ENCODE results near the gene WRNIP1. TPM values are rescaled to one million over a fixed set of nuclear protein-coding genes. Genes with fewer than 3 reads are reported as not detected.

Gene WRNIP1
- total RNA-seq, 2 experiments from 2014 or later, result 57.8 to 60.4 TPM

GRCh38 chr6:2818593-2818992 lies 53.4 kb downstream of the WRNIP1 start:
- ChIA-PET CTCF (no interaction called here), POLR2A (no interaction called here)

DNA sequence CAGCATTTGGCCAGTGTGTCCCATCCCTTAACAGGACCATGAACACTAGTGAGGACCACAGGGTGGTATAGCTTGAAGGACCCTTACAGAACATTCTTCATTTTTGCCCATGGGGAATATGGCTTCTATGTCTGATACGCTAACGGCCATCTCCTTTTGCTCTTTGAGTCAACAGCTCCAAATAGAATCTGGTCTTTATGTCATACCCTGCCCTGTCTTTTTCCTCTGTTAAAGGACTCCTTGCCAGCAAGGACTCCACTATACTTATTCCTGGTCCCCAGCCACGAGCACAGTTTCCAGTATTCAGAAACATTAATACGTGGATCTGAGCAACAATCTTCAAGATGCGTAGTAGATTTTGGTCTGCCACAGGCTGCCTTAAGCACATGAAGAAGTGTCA lies 53.9 kb downstream of the WRNIP1 start:
- ChIA-PET POLR2A (no interaction called here), CTCF (no interaction called here)

DNA sequence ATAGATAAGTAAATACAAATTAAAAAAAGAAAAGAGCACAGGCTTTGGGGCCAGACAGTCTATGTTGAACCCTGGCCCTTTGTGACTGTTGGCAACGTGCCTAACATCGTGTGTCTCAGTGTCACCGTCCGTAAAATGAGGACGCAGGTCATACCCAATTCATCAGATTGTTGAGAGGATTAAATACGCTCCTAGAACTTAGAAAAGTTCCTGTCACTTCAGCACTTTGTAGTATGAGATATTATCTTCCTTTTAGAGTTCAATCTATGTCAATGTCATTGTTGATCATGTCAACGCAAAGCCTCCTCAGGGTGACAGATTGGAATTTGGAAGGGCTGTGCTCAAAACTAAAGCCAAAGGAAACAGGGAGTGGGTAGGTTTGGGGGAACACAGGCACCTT lies 54.8 kb downstream of the WRNIP1 start:
- CTCF ChIA-PET, result no interaction called here
- POLR2A ChIA-PET, result no interaction called here

DNA sequence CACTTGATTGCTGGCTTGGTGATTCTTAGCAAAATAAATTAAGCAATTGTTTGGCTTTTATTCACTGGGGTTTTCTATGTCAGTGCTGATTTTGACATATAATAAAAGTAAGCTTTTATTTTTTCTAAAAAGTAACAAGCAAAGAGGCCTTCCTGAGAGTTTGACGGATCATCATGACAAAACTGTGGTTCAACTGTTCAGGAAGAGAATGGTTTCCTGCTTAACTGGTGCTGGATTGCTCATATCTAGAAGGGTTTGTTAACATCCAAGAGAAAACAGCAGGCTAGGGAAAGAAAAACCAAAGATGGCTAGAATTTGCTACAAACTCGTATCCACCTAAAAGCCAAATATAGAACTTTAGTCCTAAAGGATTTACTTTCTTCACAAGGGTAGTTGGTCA lies 55.2 kb downstream of the WRNIP1 start:
- ChIA-PET CTCF (no interaction called here), POLR2A (no interaction called here)

- POLR2A ChIA-PET, result no interaction called here
- CTCF ChIA-PET, result no interaction called here
These were observed 56.4 kb downstream of the WRNIP1 start for GRCh38 chr6:2821554-2821953.

DNA sequence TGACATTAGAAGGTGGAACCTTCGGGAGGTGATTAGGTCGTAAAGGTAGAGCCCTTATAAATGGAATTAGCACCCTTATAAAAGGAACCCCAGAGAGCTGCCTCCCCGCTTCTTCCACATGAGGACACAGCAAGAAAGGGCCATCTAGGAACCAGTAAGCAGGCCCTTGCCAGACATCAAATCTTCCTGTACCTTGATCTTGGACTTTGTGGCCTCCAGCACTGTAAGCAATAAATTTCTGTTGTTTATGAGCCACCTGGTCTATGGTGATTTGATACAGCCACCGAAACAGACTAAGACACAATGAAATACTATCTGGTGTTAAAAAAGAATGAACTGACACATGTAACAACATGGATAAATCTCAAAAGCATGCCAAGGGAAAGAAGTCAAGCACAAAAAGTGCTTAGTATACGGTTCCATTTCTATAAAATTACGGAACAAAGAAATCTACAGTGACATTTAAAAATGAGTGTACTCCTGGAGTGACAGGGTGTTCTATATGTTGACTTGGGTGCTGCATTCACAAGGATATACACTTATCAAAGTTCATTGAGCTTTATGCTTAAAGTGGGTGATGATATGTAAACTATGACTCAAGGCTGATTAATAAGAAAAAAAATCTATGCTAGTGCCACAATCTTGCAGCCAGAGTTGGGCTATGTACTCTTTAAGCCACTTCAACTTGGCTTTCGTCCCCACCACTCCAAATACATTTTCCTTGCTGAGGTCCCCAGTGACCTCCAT lies 58.1 kb downstream of the WRNIP1 start:
- ChIA-PET POLR2A (no interaction called here), CTCF (interaction anchor here (1.2 kb wide), 1 partner anchor 32 kb away, joined by 3 read pairs; no protein-coding TSS in a partner anchor)

- CTCF ChIA-PET, result no interaction called here
- POLR2A ChIA-PET, result interaction anchor here (0.8 kb wide), 1 partner anchor 15 kb away, joined by 4 read pairs; no protein-coding TSS in a partner anchor
These were observed 60.9 kb downstream of the WRNIP1 start for GRCh38 chr6:2826131-2826530.

- ChIA-PET CTCF (no interaction called here), POLR2A (no interaction called here)
These were observed 61.9 kb downstream of the WRNIP1 start for GRCh38 chr6:2827142-2827541.

GRCh38 chr6:2828629-2829028 lies 63.4 kb downstream of the WRNIP1 start:
- CTCF ChIA-PET, result no interaction called here
- POLR2A ChIA-PET, result interaction anchor here (1.2 kb wide), 1 partner anchor 12 kb away, joined by 7 read pairs; no protein-coding TSS in a partner anchor

DNA sequence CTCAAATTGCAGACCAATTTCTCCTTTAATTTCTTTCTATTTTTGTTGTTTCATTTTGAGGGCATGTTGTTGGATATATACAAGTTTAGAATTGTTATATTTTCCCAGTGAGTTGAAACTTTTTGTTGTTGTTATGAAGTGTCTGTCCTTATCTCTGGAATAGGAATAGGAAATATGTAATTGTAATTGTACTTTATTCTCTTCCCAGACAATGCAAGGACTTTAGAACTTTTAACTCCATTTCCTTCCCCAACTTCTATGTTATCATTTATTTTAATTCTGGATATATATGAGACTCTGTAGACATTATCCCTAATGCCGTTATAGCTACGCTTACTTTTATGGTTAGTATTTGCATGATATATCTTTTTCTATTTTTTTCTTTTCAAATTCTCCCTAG lies 64.1 kb downstream of the WRNIP1 start:
- POLR2A ChIA-PET, result interaction anchor here (1.2 kb wide), 1 partner anchor 11 kb away, joined by 7 read pairs; no protein-coding TSS in a partner anchor
- CTCF ChIA-PET, result no interaction called here

- ChIA-PET CTCF (no interaction called here), POLR2A (no interaction called here)
These were observed 65.0 kb downstream of the WRNIP1 start for GRCh38 chr6:2830183-2830582.

DNA sequence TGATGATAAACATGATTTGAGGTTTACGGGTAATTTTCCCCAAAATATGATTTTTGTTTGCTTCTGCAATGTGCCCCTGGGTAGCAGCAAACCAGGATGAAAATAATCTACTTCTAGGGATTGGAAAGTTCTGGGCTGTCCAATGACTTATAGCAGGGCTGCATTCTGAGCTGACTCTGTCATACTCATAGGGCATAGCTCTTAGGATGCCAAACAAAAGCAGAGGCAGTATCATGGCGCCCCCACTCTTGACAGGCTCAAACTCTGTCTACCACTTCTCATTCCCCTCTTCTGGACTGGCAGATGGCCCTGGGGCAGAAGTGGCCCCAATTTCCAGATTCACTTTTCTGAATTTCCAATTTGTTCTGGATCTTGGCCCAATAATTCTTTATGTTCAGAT lies 66.2 kb downstream of the WRNIP1 start:
- ChIA-PET CTCF (no interaction called here), POLR2A (no interaction called here)

GRCh38 chr6:2834262-2834661 lies 69.1 kb downstream of the WRNIP1 start:
- CTCF ChIA-PET, result no interaction called here
- POLR2A ChIA-PET, result no interaction called here

Other genes starting within 250 kb of the WRNIP1 start
- gene MYLK4, start 14.5 kb upstream of the WRNIP1 start, total RNA-seq, result under 1 TPM; 0.15 to 0.25 TPM
- 10 to 100 TPM; 51.1 to 55.3 TPM for gene SERPINB1, start 76.5 kb downstream of the WRNIP1 start, total RNA-seq
- 10 to 100 TPM; 64.6 to 64.9 TPM for gene SERPINB9, start 137.9 kb downstream of the WRNIP1 start, total RNA-seq
- 10 to 100 TPM; 72.1 to 72.8 TPM for gene SERPINB6, start 206.2 kb downstream of the WRNIP1 start, total RNA-seq
- gene NQO2, start 234.5 kb downstream of the WRNIP1 start, total RNA-seq, result 10 to 100 TPM; 14.4 to 14.5 TPM

Data from activated CD8-positive, alpha-beta memory T cell treated with anti-CD3 and anti-CD28 coated beads for 36 hours (primary cell).